Ishikawa (cell line): Measurements from ENCODE around the gene SPSB3.

Experiments
- CEBPB ChIP-seq: IDR thresholded peaks from 2 replicates; pipeline ENCODE4 v1.6.1; 2012
- CREB1 ChIP-seq: IDR thresholded peaks from 2 replicates; pipeline ENCODE4 v1.6.1; 2012; ENCODE audit warnings: low read depth
- EGR1 ChIP-seq: IDR thresholded peaks from 2 replicates; pipeline ENCODE4 v1.6.1; 2012
- EP300 ChIP-seq: IDR thresholded peaks from 2 replicates; pipeline ENCODE4 v1.6.1; 2012; ENCODE audit warnings: borderline replicate concordance
- FOXM1 ChIP-seq: IDR thresholded peaks from 2 replicates; pipeline ENCODE4 v1.6.1; 2012; ENCODE audit warnings: low read depth, borderline replicate concordance
- NFIC ChIP-seq: IDR thresholded peaks from 2 replicates; pipeline ENCODE4 v1.6.1; 2012
- RAD21 ChIP-seq: IDR thresholded peaks from 2 replicates; pipeline ENCODE4 v1.6.1; 2012; ENCODE audit warnings: low read depth
- TAF1 ChIP-seq: IDR thresholded peaks from 2 replicates; pipeline ENCODE4 v1.6.1; 2012; ENCODE audit warnings: low read depth, mild to moderate bottlenecking
- TCF12 ChIP-seq: IDR thresholded peaks from 2 replicates; pipeline ENCODE4 v1.6.1; 2012; ENCODE audit warnings: low read depth
- TEAD4 ChIP-seq: IDR thresholded peaks from 2 replicates; pipeline ENCODE4 v1.6.1; 2012
- YY1 ChIP-seq: IDR thresholded peaks from 2 replicates; pipeline ENCODE4 v1.6.1; 2012; ENCODE audit warnings: low read depth
- ZBTB7A ChIP-seq: IDR thresholded peaks from 2 replicates; pipeline ENCODE4 v1.6.1; 2012; ENCODE audit warnings: low read depth
- TF ChIP-seq, protein P1 (sequence below): IDR thresholded peaks from 2 replicates; pipeline ENCODE4 v1.6.1; 2012; ENCODE audit warnings: low read depth, mild to moderate bottlenecking
- TF ChIP-seq, protein P2 (sequence below): IDR thresholded peaks from 2 replicates; pipeline ENCODE4 v1.6.1; 2012
- TF ChIP-seq, protein P3 (sequence below): IDR thresholded peaks from 2 replicates; pipeline ENCODE4 v1.6.1; 2012

The SPSB3 gene

DNA sequence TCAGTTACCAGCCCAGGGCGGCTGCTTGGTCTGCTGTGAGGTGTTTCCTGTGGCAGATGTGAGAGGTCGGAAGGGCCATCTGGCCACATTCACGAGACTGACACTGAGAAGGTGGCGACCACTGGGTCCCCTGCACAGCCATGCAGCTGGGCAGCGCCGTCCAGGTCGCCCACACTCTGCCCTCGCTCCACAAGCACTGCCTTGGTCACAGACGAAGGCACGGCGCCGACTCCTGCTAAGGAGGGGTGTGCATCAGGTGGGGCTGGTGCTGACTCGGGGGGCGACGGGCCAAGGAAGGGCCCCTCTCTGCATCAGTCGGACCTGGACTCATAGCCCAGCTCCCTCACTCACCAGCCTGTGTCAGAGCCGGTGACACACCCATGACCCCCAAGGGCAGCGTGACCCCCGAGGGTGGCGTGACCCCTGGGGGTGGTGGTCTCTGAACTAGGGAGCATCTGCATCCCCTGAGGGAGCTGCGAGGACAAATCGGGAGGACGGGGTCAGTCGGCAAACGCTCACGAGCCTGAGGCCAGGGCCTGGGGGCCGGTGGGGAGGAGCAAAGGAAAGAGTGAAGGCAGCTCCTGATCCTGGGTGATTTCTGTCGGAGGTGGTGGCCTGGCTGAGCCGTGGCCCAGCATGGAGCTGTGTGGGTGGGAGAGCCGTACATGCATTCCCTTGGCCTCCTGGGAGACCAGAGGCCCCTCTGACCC, 41.4 kb downstream of the SPSB3 start:
- no peak for TF ChIP-seq EP300
- no peak for TF ChIP-seq TEAD4
- TF ChIP-seq RAD21, result no peak
- TF ChIP-seq NFIC, result no peak
- TF ChIP-seq FOXM1, result no peak
- TF ChIP-seq ZBTB7A, result no peak
- TF ChIP-seq, protein P1, sequence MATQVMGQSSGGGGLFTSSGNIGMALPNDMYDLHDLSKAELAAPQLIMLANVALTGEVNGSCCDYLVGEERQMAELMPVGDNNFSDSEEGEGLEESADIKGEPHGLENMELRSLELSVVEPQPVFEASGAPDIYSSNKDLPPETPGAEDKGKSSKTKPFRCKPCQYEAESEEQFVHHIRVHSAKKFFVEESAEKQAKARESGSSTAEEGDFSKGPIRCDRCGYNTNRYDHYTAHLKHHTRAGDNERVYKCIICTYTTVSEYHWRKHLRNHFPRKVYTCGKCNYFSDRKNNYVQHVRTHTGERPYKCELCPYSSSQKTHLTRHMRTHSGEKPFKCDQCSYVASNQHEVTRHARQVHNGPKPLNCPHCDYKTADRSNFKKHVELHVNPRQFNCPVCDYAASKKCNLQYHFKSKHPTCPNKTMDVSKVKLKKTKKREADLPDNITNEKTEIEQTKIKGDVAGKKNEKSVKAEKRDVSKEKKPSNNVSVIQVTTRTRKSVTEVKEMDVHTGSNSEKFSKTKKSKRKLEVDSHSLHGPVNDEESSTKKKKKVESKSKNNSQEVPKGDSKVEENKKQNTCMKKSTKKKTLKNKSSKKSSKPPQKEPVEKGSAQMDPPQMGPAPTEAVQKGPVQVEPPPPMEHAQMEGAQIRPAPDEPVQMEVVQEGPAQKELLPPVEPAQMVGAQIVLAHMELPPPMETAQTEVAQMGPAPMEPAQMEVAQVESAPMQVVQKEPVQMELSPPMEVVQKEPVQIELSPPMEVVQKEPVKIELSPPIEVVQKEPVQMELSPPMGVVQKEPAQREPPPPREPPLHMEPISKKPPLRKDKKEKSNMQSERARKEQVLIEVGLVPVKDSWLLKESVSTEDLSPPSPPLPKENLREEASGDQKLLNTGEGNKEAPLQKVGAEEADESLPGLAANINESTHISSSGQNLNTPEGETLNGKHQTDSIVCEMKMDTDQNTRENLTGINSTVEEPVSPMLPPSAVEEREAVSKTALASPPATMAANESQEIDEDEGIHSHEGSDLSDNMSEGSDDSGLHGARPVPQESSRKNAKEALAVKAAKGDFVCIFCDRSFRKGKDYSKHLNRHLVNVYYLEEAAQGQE, result no peak
- TF ChIP-seq, protein P2, sequence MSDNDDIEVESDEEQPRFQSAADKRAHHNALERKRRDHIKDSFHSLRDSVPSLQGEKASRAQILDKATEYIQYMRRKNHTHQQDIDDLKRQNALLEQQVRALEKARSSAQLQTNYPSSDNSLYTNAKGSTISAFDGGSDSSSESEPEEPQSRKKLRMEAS, result no peak
- TF ChIP-seq CEBPB, result no peak
- no peak for TF ChIP-seq TCF12
- TF ChIP-seq EGR1, result no peak
- TF ChIP-seq TAF1, result no peak
- TF ChIP-seq, protein P3, sequence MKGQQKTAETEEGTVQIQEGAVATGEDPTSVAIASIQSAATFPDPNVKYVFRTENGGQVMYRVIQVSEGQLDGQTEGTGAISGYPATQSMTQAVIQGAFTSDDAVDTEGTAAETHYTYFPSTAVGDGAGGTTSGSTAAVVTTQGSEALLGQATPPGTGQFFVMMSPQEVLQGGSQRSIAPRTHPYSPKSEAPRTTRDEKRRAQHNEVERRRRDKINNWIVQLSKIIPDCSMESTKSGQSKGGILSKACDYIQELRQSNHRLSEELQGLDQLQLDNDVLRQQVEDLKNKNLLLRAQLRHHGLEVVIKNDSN, result no peak
- no peak for TF ChIP-seq CREB1
- TF ChIP-seq YY1, result no peak

DNA sequence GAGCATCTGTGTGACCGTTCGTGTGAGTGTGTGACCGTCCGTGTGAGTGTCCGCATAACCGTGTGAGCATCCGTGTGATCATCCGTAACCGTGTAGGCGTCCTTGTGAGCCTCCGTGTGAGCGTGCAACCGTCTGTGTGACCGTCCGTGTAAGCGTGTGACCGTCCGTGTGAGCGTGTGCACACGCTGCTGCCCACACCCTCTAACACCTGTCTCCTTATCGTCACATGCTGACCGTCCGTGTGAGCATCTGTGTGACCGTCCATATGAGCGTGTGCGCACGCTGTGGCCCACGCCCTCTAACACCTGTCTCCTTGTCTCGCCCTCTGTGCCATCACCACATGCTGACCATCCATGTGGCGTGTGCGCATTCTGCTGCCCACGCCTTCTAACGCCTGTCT, 42.1 kb downstream of the SPSB3 start:
- TF ChIP-seq TAF1 (no peak), EGR1 (no peak), TEAD4 (no peak)
- TF ChIP-seq, protein P2, result no peak
- TF ChIP-seq, protein P3, result no peak
- TF ChIP-seq, protein P1, result no peak

DNA sequence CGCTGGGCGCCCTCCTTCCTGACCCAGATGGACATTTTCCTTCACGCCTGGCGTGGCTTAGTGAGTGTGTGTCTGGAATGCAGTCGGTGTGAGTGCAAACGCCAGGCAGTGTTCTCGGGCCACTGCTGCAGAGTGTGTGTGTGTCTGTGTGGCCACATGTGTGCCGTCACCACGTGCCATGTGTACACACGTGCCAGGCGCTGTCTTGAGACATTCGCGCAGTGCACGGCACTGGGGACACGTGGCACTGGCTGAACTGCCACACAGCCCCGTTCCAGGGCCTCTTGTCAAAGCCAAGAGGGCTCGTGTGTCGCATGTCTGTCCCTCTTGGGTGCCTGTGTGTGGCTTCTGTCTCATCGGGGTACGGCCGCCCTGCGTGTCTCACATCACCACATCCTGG, 47.6 kb downstream of the SPSB3 start:
- no peak for TF ChIP-seq EP300
- TF ChIP-seq, protein P2, result no peak
- TF ChIP-seq TAF1, result no peak
- TF ChIP-seq FOXM1, result no peak
- no peak for TF ChIP-seq YY1
- TF ChIP-seq TCF12, result no peak
- TF ChIP-seq EGR1, result no peak
- TF ChIP-seq ZBTB7A, result no peak
- no peak for TF ChIP-seq NFIC
- TF ChIP-seq RAD21, result no peak
- TF ChIP-seq CEBPB, result no peak
- TF ChIP-seq, protein P3, result no peak
- TF ChIP-seq TEAD4, result no peak
- no peak for TF ChIP-seq CREB1
- TF ChIP-seq, protein P1, result no peak

DNA sequence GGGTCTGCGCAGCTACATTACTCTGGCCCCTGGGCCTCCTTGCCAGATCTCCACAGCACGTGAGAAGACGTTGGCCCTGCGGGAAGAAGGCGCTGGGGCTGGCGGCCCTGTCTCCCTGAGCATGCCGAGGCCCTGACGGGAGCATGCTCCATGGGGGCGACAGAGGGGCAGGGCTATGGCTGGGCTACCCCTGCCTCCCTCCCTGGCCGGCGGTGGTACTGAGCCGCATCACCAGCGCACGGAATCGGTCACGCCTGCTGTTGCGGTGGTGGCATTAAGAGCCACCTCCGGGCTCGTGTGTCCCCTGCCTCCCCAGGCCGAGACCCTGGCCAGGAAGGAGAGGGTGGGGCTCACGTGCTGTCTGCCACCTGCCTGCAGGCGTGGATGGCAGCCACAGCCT, 48.2 kb downstream of the SPSB3 start:
- TF ChIP-seq, protein P2, result no peak
- TF ChIP-seq RAD21, result no peak
- no peak for TF ChIP-seq EGR1
- TF ChIP-seq, protein P1, result no peak
- no peak for TF ChIP-seq TAF1
- no peak for TF ChIP-seq ZBTB7A
- TF ChIP-seq TCF12, result no peak
